Stomach smooth muscle (tissue), 2 donors: ENCODE results near the gene AP2A2.

Source experiments
- H3K27ac ChIP-seq: one replicate; pipeline ENCODE4 v1.7.0; 2013; ENCODE audit warnings: mild to moderate bottlenecking, low read length, inconsistent platforms
- H3K27me3 ChIP-seq, 2 donors: one replicate each; pipeline ENCODE4 v1.7.0; 2013; ENCODE audit warnings: low read length in 2 of 2; ENCODE audit not compliant: insufficient read depth in 2 of 2, control insufficient read depth in 1 of 2
- H3K36me3 ChIP-seq, 2 donors: one replicate each; pipeline ENCODE4 v1.7.0; 2013; ENCODE audit warnings: low read length in 2 of 2; ENCODE audit not compliant: control insufficient read depth in 2 of 2, insufficient read depth in 2 of 2
- H3K4me1 ChIP-seq: one replicate; pipeline ENCODE4 v1.7.0; 2013; ENCODE audit warnings: low read length; ENCODE audit not compliant: control insufficient read depth, insufficient read depth
- H3K4me3 ChIP-seq, 2 donors: one replicate each; pipeline ENCODE4 v1.7.0; 2013; ENCODE audit warnings: low read length in 2 of 2
- H3K9ac ChIP-seq, 2 donors: one replicate each; pipeline ENCODE4 v1.7.0; 2013; ENCODE audit warnings: low read length in 2 of 2, mild to moderate bottlenecking in 1 of 2
- H3K9me3 ChIP-seq, 2 donors: one replicate each; pipeline ENCODE4 v1.7.0; 2013; ENCODE audit warnings: low read length in 2 of 2; ENCODE audit not compliant: control insufficient read depth in 2 of 2
- donor health status: healthy.
- donor health status: Pancreatic carcinoma.

The AP2A2 gene

GRCh38 chr11:1025410-1026162 is 99.9 kb downstream of the AP2A2 start:
- Histone ChIP-seq H3K36me3 (peaks cover 0 to 2% of the 10 kb centered on the region in 2 donors), H3K9me3 (no peaks in the 10 kb centered on the region), H3K4me3 (no peak overlapping the region), H3K9ac (no peak overlapping the region), H3K27me3 (no peaks in the 10 kb centered on the region), H3K27ac (no peak overlapping the region), H3K4me1 (no peaks in the 10 kb centered on the region)

GRCh38 chr11:1026163-1026450 is 100.4 kb downstream of the AP2A2 start:
- H3K27ac ChIP-seq = no peak overlapping the region

GRCh38 chr11:1026641-1027482 is 101.2 kb downstream of the AP2A2 start:
- no peaks in the 10 kb centered on the region for H3K27me3 ChIP-seq

More at GRCh38 chr11:1026163-1026450, 100.4 kb downstream of the AP2A2 start:
- no peak overlapping the region for H3K4me3 ChIP-seq
- peaks cover 0 to 2% of the 10 kb centered on the region in 2 donors for H3K36me3 ChIP-seq
- no peaks in the 10 kb centered on the region for H3K9me3 ChIP-seq
- no peaks in the 10 kb centered on the region for H3K4me1 ChIP-seq
- H3K9ac ChIP-seq = no peak overlapping the region
- H3K27me3 ChIP-seq = no peaks in the 10 kb centered on the region

GRCh38 chr11:1027483-1028290 is 102.0 kb downstream of the AP2A2 start:
- H3K4me1 ChIP-seq = no peaks in the 10 kb centered on the region
- no peaks in the 10 kb centered on the region for H3K9me3 ChIP-seq
- peaks cover 0 to 2% of the 10 kb centered on the region in 2 donors for H3K36me3 ChIP-seq
- no peak overlapping the region for H3K9ac ChIP-seq
- H3K4me3 ChIP-seq = no peak overlapping the region
- no peak overlapping the region for H3K27ac ChIP-seq
- H3K27me3 ChIP-seq = no peaks in the 10 kb centered on the region

More at GRCh38 chr11:1026641-1027482, 101.2 kb downstream of the AP2A2 start:
- H3K4me3 ChIP-seq = no peak overlapping the region
- H3K9ac ChIP-seq = no peak overlapping the region
- no peaks in the 10 kb centered on the region for H3K4me1 ChIP-seq
- H3K27ac ChIP-seq = no peak overlapping the region
- peaks cover 0 to 2% of the 10 kb centered on the region in 2 donors for H3K36me3 ChIP-seq
- H3K9me3 ChIP-seq = no peaks in the 10 kb centered on the region

GRCh38 chr11:1028291-1028540 is 102.5 kb downstream of the AP2A2 start:
- no peaks in the 10 kb centered on the region for H3K9me3 ChIP-seq
- no peak overlapping the region for H3K27ac ChIP-seq
- no peaks in the 10 kb centered on the region for H3K36me3 ChIP-seq
- no peaks in the 10 kb centered on the region for H3K27me3 ChIP-seq
- H3K4me3 ChIP-seq = no peak overlapping the region
- no peaks in the 10 kb centered on the region for H3K4me1 ChIP-seq
- no peak overlapping the region for H3K9ac ChIP-seq

GRCh38 chr11:1028616-1029015 is 102.9 kb downstream of the AP2A2 start:
- Histone ChIP-seq H3K9ac (no peak overlapping the region), H3K4me3 (no peak overlapping the region), H3K9me3 (no peaks in the 10 kb centered on the region), H3K27me3 (no peaks in the 10 kb centered on the region), H3K36me3 (no peaks in the 10 kb centered on the region), H3K27ac (no peak overlapping the region), H3K4me1 (no peaks in the 10 kb centered on the region)

- H3K4me3 ChIP-seq = no peak overlapping the region
- H3K27me3 ChIP-seq = no peaks in the 10 kb centered on the region
- no peaks in the 10 kb centered on the region for H3K36me3 ChIP-seq
- H3K4me1 ChIP-seq = no peaks in the 10 kb centered on the region
- H3K27ac ChIP-seq = no peak overlapping the region
- no peak overlapping the region for H3K9ac ChIP-seq
- no peaks in the 10 kb centered on the region for H3K9me3 ChIP-seq
Observed at GRCh38 chr11:1029051-1029450, 103.4 kb downstream of the AP2A2 start.

- no peaks in the 10 kb centered on the region for H3K9me3 ChIP-seq
- H3K27me3 ChIP-seq = no peaks in the 10 kb centered on the region
- no peak overlapping the region for H3K4me3 ChIP-seq
- no peaks in the 10 kb centered on the region for H3K4me1 ChIP-seq
- no peaks in the 10 kb centered on the region for H3K36me3 ChIP-seq
- no peak overlapping the region for H3K27ac ChIP-seq
- no peak overlapping the region for H3K9ac ChIP-seq
Observed at GRCh38 chr11:1029654-1030053, 104.0 kb downstream of the AP2A2 start.

- H3K9ac ChIP-seq = no peak overlapping the region
- H3K27me3 ChIP-seq = no peaks in the 10 kb centered on the region
- no peaks in the 10 kb centered on the region for H3K36me3 ChIP-seq
- no peaks in the 10 kb centered on the region for H3K9me3 ChIP-seq
- H3K4me1 ChIP-seq = no peaks in the 10 kb centered on the region
- no peak overlapping the region for H3K4me3 ChIP-seq
- H3K27ac ChIP-seq = no peak overlapping the region
Observed at GRCh38 chr11:1030086-1030485, 104.4 kb downstream of the AP2A2 start.

- no peak overlapping the region for H3K9ac ChIP-seq
- H3K4me1 ChIP-seq = no peaks in the 10 kb centered on the region
- H3K9me3 ChIP-seq = no peaks in the 10 kb centered on the region
- H3K4me3 ChIP-seq = no peak overlapping the region
- H3K27ac ChIP-seq = no peak overlapping the region
- H3K36me3 ChIP-seq = no peaks in the 10 kb centered on the region
- no peaks in the 10 kb centered on the region for H3K27me3 ChIP-seq
Observed at GRCh38 chr11:1030556-1030955, 104.9 kb downstream of the AP2A2 start.
